GM19193 (cell line): ENCODE data around the gene CHAC1.

Source experiments
- POLR2A ChIP-seq: IDR thresholded peaks from 4 replicates; pipeline ENCODE4 v1.6.1; 2011; ENCODE audit not compliant: insufficient read depth, insufficient read length; ENCODE audit errors: extremely low read depth

The CHAC1 gene

GRCh38 chr15:40978141-40978540 lies 24.9 kb downstream of the CHAC1 start:
- no peak for TF ChIP-seq POLR2A

- no peak for TF ChIP-seq POLR2A
Measured at GRCh38 chr15:40978562-40978961, 25.3 kb downstream of the CHAC1 start.

- TF ChIP-seq POLR2A: no peak
Measured at GRCh38 chr15:40981186-40981585, 27.9 kb downstream of the CHAC1 start.

GRCh38 chr15:40982855-40983254 lies 29.6 kb downstream of the CHAC1 start:
- no peak for TF ChIP-seq POLR2A

- no peak for TF ChIP-seq POLR2A
Measured at GRCh38 chr15:40984406-40984805, 31.1 kb downstream of the CHAC1 start.

GRCh38 chr15:40984964-40985363 lies 31.7 kb downstream of the CHAC1 start:
- TF ChIP-seq POLR2A: no peak

GRCh38 chr15:40985541-40986330 lies 32.5 kb downstream of the CHAC1 start:
- TF ChIP-seq POLR2A: no peak

- no peak for TF ChIP-seq POLR2A
Measured at GRCh38 chr15:40986820-40987219, 33.5 kb downstream of the CHAC1 start.

GRCh38 chr15:40988156-40988555 lies 34.9 kb downstream of the CHAC1 start:
- no peak for TF ChIP-seq POLR2A

- no peak for TF ChIP-seq POLR2A
Measured at GRCh38 chr15:40990080-40990479, 36.8 kb downstream of the CHAC1 start.

- no peak for TF ChIP-seq POLR2A
Measured at GRCh38 chr15:40990789-40991188, 37.5 kb downstream of the CHAC1 start.

GRCh38 chr15:40991355-40991754 lies 38.1 kb downstream of the CHAC1 start:
- TF ChIP-seq POLR2A: no peak

- no peak for TF ChIP-seq POLR2A
Measured at GRCh38 chr15:40992241-40992741, 39.0 kb downstream of the CHAC1 start.

GRCh38 chr15:40992825-40993224 lies 39.6 kb downstream of the CHAC1 start:
- no peak for TF ChIP-seq POLR2A

GRCh38 chr15:40995656-40996055 lies 42.4 kb downstream of the CHAC1 start:
- TF ChIP-seq POLR2A: no peak

GRCh38 chr15:40999190-40999589 lies 45.9 kb downstream of the CHAC1 start:
- no peak for TF ChIP-seq POLR2A
